H1 (cell line): ENCODE results near the gene TPSB2. TPM values are rescaled to one million over a fixed set of nuclear protein-coding genes. Genes with fewer than 3 reads are reported as not detected.
"Not testable (repeated sequence)": the region's sequence is repeated elsewhere in the genome, so short reads cannot be mapped to it uniquely, and the experiment has no call there.

Source experiments
- CTCF ChIA-PET: fragments of 300-600 bp; sonication (Branson Sonifier 250); formaldehyde crosslinking; loops from one replicate; lab custom pipeline; 2021; ENCODE audit not compliant: partially characterized antibody; lab: Charles Lee
- POLR2A ChIA-PET: fragments of 300-600 bp; sonication (Branson Sonifier 250); formaldehyde crosslinking; loops from one replicate; lab custom pipeline; 2021; ENCODE audit warnings: inconsistent platforms; ENCODE audit not compliant: partially characterized antibody; lab: Charles Lee
- DNase-seq, 2 experiments: peaks; one replicate each; pipeline versions ENCODE4 v3.0.0 to v3.0.0-alpha.2; 2010 to 2022; ENCODE audit warnings: low spot score in 2 of 2, low read depth in 1 of 2, mixed read lengths in 1 of 2
- FAIRE-seq: peaks from 2 replicates; lab custom pipeline; 2011; peaks lifted over from hg19 to GRCh38; lab: Jason Lieb, UNC
- H2AFZ ChIP-seq: 2 replicates; pipeline ENCODE4 v1.8.1; 2012; ENCODE audit warnings: low read length, inconsistent platforms
- H2AK5ac ChIP-seq: 2 replicates; pipeline ENCODE4 v1.6.1; 2013; ENCODE audit warnings: low read depth, low read length
- H2BK120ac ChIP-seq: replicated peaks from 2 replicates; pipeline ENCODE3; 2013; ENCODE audit warnings: low read depth, low read length, inconsistent platforms
- H2BK12ac ChIP-seq: 2 replicates; pipeline ENCODE4 v1.6.1; 2013; ENCODE audit warnings: low read depth, low read length
- H2BK15ac ChIP-seq: 2 replicates; pipeline ENCODE4 v1.6.1; 2013; ENCODE audit warnings: low read length
- H2BK20ac ChIP-seq: 2 replicates; pipeline ENCODE4 v1.6.1; 2013; ENCODE audit warnings: low read length
- H2BK5ac ChIP-seq: 2 replicates; pipeline ENCODE4 v1.6.1; 2013; ENCODE audit warnings: low read depth, low read length
- H3K14ac ChIP-seq: 2 replicates; pipeline ENCODE4 v1.6.1; 2013; ENCODE audit warnings: inconsistent platforms; ENCODE audit not compliant: insufficient read length
- H3K18ac ChIP-seq: 2 replicates; pipeline ENCODE4 v1.6.1; 2013; ENCODE audit warnings: low read length; ENCODE audit errors: extremely low read depth
- H3K23ac ChIP-seq: 2 replicates; pipeline ENCODE4 v1.6.1; 2013; ENCODE audit warnings: inconsistent platforms; ENCODE audit not compliant: insufficient read length
- H3K23me2 ChIP-seq: 2 replicates; pipeline ENCODE4 v1.6.1; 2013; ENCODE audit warnings: low read depth, low read length
- H3K27ac ChIP-seq: 2 replicates; pipeline ENCODE4 v1.6.1; 2011; ENCODE audit warnings: low read depth, low read length, inconsistent platforms
- H3K27me3 ChIP-seq, 4 experiments: replicated peaks in 1 of 4; 1 replicate in 1 of 4; 2 replicates in 3 of 4; pipeline versions ENCODE4 v1.6.1 to v1.8.1; 2011 to 2013; ENCODE audit warnings: low read length in 3 of 4, mild to moderate bottlenecking in 3 of 4, inconsistent platforms in 2 of 4, mixed read lengths in 2 of 4, moderate library complexity in 1 of 4; ENCODE audit not compliant: control insufficient read depth in 3 of 4, insufficient read depth in 3 of 4; ENCODE audit errors: extremely low read depth in 1 of 4
- H3K36me3 ChIP-seq, 4 experiments: 2 replicates each; pipeline versions ENCODE4 v1.6.1 to v1.8.1; 2011 to 2013; ENCODE audit warnings: mild to moderate bottlenecking in 4 of 4, low read length in 3 of 4, moderate library complexity in 2 of 4, control low read depth in 1 of 4, inconsistent platforms in 1 of 4; ENCODE audit not compliant: insufficient read depth in 4 of 4, control insufficient read depth in 2 of 4
- H3K4ac ChIP-seq: replicated peaks from 2 replicates; pipeline ENCODE3; 2013; ENCODE audit warnings: low read length, low read depth, mixed read lengths, inconsistent platforms; ENCODE audit not compliant: insufficient read length
- H3K4me1 ChIP-seq, 4 experiments: replicated peaks in 1 of 4; 1 replicate in 1 of 4; 2 replicates in 3 of 4; pipeline versions ENCODE4 v1.6.1 to v1.8.1; 2011 to 2013; ENCODE audit warnings: low read length in 3 of 4, inconsistent platforms in 2 of 4, mixed read lengths in 1 of 4; ENCODE audit not compliant: insufficient read depth in 4 of 4, control insufficient read depth in 3 of 4
- H3K4me2 ChIP-seq, 2 experiments: 2 replicates each; pipeline versions ENCODE4 v1.6.1 to v1.8.1; 2011 to 2013; ENCODE audit warnings: low read depth in 2 of 2, low read length in 2 of 2, control low read depth in 1 of 2, inconsistent platforms in 1 of 2, mild to moderate bottlenecking in 1 of 2; ENCODE audit not compliant: insufficient read depth in 1 of 2
- H3K4me3 ChIP-seq, 4 experiments: fragments of 200-600, 300-600 bp in 1 of 4; sonication (generic), shearing (Covaris generic), sonication (Bioruptor Twin) in 1 of 4; 2 replicates each; pipeline versions ENCODE4 v1.5.1 to v1.8.1; 2011 to 2016; ENCODE audit warnings: low read length in 4 of 4, low read depth in 3 of 4, control low read depth in 2 of 4, inconsistent platforms in 2 of 4, mild to moderate bottlenecking in 2 of 4, mixed read lengths in 1 of 4, moderate library complexity in 1 of 4; ENCODE audit not compliant: insufficient read depth in 2 of 4; ENCODE audit errors: extremely low read depth in 1 of 4
- H3K56ac ChIP-seq: replicated peaks from 2 replicates; pipeline ENCODE3; 2013; ENCODE audit warnings: low read depth, mild to moderate bottlenecking, mixed read lengths, low read length, inconsistent platforms; ENCODE audit not compliant: insufficient read length
- H3K79me1 ChIP-seq: 2 replicates; pipeline ENCODE4 v1.6.1; 2013; ENCODE audit warnings: low read depth, low read length, control low read depth
- H3K79me2 ChIP-seq, 2 experiments: 2 replicates each; pipeline versions ENCODE4 v1.6.1 to v1.8.1; 2012 to 2013; ENCODE audit warnings: low read length in 2 of 2, mild to moderate bottlenecking in 2 of 2, inconsistent platforms in 1 of 2; ENCODE audit not compliant: insufficient read depth in 2 of 2, control insufficient read depth in 1 of 2
- H3K9ac ChIP-seq, 4 experiments: replicated peaks in 1 of 4; 1 replicate in 1 of 4; 2 replicates in 3 of 4; pipeline versions ENCODE4 v1.6.1 to v1.8.1; 2011 to 2013; ENCODE audit warnings: low read depth in 3 of 4, low read length in 3 of 4, control low read depth in 2 of 4, mild to moderate bottlenecking in 2 of 4, moderate library complexity in 2 of 4, inconsistent platforms in 1 of 4; ENCODE audit errors: extremely low read depth in 1 of 4
- H3K9me3 ChIP-seq, 2 experiments: 2 replicates each; pipeline versions ENCODE4 v1.6.1 to v1.8.1; 2012 to 2013; ENCODE audit warnings: mild to moderate bottlenecking in 2 of 2, moderate library complexity in 2 of 2, control low read depth in 1 of 2, inconsistent platforms in 1 of 2, low read depth in 1 of 2, low read length in 1 of 2, mixed read lengths in 1 of 2; ENCODE audit not compliant: insufficient read depth in 2 of 2
- H4K20me1 ChIP-seq, 2 experiments: replicated peaks in 1 of 2; 2 replicates each; pipeline versions ENCODE3 to v1.8.1; 2011 to 2013; ENCODE audit warnings: inconsistent platforms in 2 of 2, low read length in 2 of 2, mild to moderate bottlenecking in 1 of 2; ENCODE audit not compliant: insufficient read depth in 2 of 2, control insufficient read depth in 1 of 2
- H4K5ac ChIP-seq: 2 replicates; pipeline ENCODE4 v1.6.1; 2013; ENCODE audit warnings: low read length, low read depth, mixed read lengths, inconsistent platforms; ENCODE audit not compliant: insufficient read length
- H4K8ac ChIP-seq: 2 replicates; pipeline ENCODE4 v1.8.0; 2013; ENCODE audit warnings: mild to moderate bottlenecking, moderate library complexity, low read length, inconsistent platforms; ENCODE audit not compliant: insufficient read depth; ENCODE audit errors: extremely low read depth
- H4K91ac ChIP-seq: replicated peaks from 2 replicates; pipeline ENCODE3; 2013; ENCODE audit warnings: low read length, mixed read lengths, inconsistent platforms; ENCODE audit not compliant: insufficient read length
- whole genome bisulfite sequencing, 2 experiments: shearing (Covaris generic) in 1 of 2; methylation state at CpG; one replicate each; pipeline versions ENCODE4 v1.1.6 to v1.1.7; 2013 to 2015; ENCODE audit warnings: low lambda C conversion rate in 2 of 2, mixed read lengths in 2 of 2, inconsistent platforms in 1 of 2, low coverage in 1 of 2, missing lambda C conversion rate in 1 of 2; ENCODE audit not compliant: insufficient replicate concordance in 2 of 2, insufficient coverage in 1 of 2, insufficient read length in 1 of 2; ENCODE audit errors: extremely low coverage in 1 of 2, missing lambda C conversion rate in 1 of 2; 5-methylcytosine and 5-hydroxymethylcytosine counted together
- polyA plus RNA-seq, 7 experiments: library from polyadenylated mRNA; depleted of rRNA in 3 of 7; stranded (reverse) in 5 of 7; unstranded in 2 of 7; fragments of >200 nt in 5 of 7; fragments of 200-250 nt in 2 of 7; gene quantifications; 1 replicate in 5 of 7; 2 replicates in 1 of 7; 4 replicates in 1 of 7; pipeline versions ENCODE4 v1.2.1 to v1.2.3, GENCODE V29; 2011 to 2013; ENCODE audit warnings: missing spikeins in 2 of 7, mixed read lengths in 2 of 7
- total RNA-seq: library from RNA; stranded (reverse); fragmentation: NEBNext Ultra II Directional; extraction: Animal tissue kit (Norgen Biotek cat#: 25700); gene quantifications from 2 replicates; pipeline ENCODE4 v1.2.1, GENCODE V29; 2021

The TPSB2 gene
- total and polyA plus RNA-seq, 2 of the 8 experiments (the other 6 are each of a cell fraction or from before 2014, with no cell fraction given) = 0.08 TPM; not detected in 1

DNA sequence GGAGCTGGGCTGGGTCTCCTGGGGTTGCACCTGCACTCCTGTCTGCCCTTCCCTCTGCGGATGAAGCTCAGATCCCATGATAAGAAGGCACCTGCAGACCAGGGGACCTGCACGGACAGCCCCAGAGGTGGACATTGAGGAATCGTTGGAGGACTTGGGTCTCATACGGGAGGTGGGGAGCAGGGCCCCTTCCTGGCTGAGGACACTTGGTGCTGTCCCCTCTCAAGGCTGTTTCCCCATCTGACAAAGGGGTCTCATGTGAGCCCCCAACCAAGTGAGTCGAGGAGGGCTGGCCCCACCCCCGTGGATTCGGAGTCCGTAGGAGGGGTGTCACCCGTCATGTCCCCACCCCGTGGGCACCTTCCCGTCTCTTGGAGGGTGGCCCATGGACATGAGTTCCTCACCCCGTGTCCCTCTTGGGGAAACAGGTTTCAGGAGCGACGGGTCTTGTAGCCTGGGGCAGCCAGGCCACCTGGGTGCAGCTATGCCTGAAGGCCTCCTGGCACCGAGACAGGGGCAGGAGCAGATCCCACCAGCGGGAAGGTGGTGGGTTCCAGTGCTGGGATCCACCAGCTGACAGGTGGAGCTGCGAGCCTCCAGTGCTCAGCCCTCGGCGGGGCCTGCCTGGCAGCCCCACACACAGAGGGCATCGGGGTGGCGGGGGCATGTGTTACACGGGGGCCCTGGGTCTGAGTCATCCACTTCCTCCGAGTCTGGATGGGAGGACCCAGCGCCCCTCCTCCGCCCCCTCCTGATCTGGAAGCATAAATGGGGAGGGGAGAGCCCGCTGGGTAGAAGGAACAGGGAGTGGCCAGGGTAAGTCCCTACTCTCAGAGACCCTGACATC lies 25.5 kb upstream of the TPSB2 start, which contains the start of gene TPSD1:
TSS of gene TPSD1 (plus strand) at position 794 of the 847 bp plus-strand sequence. CDS start 212 bp downstream, outside the sequence.
- not testable (repeated sequence) for H3K36me3 ChIP-seq, H3K14ac ChIP-seq, FAIRE-seq

More for the DNA sequence above, 25.5 kb upstream of the TPSB2 start, which contains the start of gene TPSD1:
- DNase-seq, H2AFZ ChIP-seq, H3K27ac ChIP-seq, H2BK12ac ChIP-seq, H4K20me1 ChIP-seq, POLR2A ChIA-PET, H3K9ac ChIP-seq, H2BK120ac ChIP-seq, H3K23ac ChIP-seq, H4K91ac ChIP-seq, H3K9me3 ChIP-seq, H3K79me2 ChIP-seq, H3K23me2 ChIP-seq, H3K4me2 ChIP-seq, H2AK5ac ChIP-seq, H3K4me3 ChIP-seq, H2BK5ac ChIP-seq, H3K56ac ChIP-seq, H4K8ac ChIP-seq, H3K4ac ChIP-seq, H2BK20ac ChIP-seq, H2BK15ac ChIP-seq, H4K5ac ChIP-seq, H3K79me1 ChIP-seq, H3K18ac ChIP-seq: not testable (repeated sequence)
- CTCF ChIA-PET = interaction anchor here (0.6 kb wide), 2 partner anchors 104 to 1773 kb away, joined by 3 read pairs; no protein-coding TSS in a partner anchor
- peaks cover 0 to 11% (median 7%) of the 10 kb centered on the region in 4 experiments; a peak in 6 of 7 replicates for H3K4me1 ChIP-seq
- WGBS, 2 experiments = 89% methylated on average over 20 of the region's 26 CpGs; no CpG with 5 or more reads in 1 of the 2 experiments
- peaks cover 0 to 17% (median 10%) of the 10 kb centered on the region in 4 experiments; a peak in 5 of 7 replicates for H3K27me3 ChIP-seq
